ENCODE measurements around the gene THOC1. TPM values are rescaled to one million over a fixed set of nuclear protein-coding genes. Genes with fewer than 3 reads are reported as not detected.

Gene THOC1
- polyA plus RNA-seq, 1 experiment = 35.1 TPM

DNA sequence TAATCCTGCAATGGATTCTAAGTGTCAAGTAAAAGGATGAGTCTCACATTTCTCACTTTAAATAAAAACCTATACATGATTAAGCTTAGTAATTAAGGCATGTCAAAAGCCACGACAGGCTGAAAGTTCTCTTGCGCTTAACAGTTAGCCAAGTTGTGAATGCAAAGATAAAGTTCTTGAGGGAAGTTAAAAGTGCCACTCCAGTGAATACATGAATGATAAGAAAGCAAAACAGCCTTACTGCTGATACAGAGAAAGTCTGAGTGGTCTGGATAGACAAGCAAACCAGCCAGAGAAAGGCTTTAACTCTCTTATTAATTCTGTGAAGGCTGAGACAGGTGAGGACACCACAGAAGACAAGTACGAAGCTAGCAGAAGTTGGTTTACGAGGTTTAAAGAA lies 12.7 kb downstream of the THOC1 start:
- H3K27me3 ChIP-seq (ENCODE audit: control insufficient read depth, insufficient read depth, low read length) = no peaks in the 10 kb centered on the region
- no peak overlapping the region for H3K4me3 ChIP-seq (ENCODE audit: low read depth, low read length)
- H3K9me3 ChIP-seq (ENCODE audit: control insufficient read depth, insufficient read depth, low read length) = no peaks in the 10 kb centered on the region
- TF ChIP-seq, protein P1, sequence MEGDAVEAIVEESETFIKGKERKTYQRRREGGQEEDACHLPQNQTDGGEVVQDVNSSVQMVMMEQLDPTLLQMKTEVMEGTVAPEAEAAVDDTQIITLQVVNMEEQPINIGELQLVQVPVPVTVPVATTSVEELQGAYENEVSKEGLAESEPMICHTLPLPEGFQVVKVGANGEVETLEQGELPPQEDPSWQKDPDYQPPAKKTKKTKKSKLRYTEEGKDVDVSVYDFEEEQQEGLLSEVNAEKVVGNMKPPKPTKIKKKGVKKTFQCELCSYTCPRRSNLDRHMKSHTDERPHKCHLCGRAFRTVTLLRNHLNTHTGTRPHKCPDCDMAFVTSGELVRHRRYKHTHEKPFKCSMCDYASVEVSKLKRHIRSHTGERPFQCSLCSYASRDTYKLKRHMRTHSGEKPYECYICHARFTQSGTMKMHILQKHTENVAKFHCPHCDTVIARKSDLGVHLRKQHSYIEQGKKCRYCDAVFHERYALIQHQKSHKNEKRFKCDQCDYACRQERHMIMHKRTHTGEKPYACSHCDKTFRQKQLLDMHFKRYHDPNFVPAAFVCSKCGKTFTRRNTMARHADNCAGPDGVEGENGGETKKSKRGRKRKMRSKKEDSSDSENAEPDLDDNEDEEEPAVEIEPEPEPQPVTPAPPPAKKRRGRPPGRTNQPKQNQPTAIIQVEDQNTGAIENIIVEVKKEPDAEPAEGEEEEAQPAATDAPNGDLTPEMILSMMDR (IDR thresholded peaks at IDR 0.05; ENCODE audit: low read depth, low read length) = no peak
- ChIA-PET POLR2A (no interaction called here), CTCF (interaction anchor here (0.6 kb wide), 1 partner anchor 64 kb away, joined by 3 read pairs; no protein-coding TSS in a partner anchor)
- no peak for DNase-seq (ENCODE audit: low read depth, low spot score)
- H3K27ac ChIP-seq (ENCODE audit: low read depth, low read length) = no peak overlapping the region

DNA sequence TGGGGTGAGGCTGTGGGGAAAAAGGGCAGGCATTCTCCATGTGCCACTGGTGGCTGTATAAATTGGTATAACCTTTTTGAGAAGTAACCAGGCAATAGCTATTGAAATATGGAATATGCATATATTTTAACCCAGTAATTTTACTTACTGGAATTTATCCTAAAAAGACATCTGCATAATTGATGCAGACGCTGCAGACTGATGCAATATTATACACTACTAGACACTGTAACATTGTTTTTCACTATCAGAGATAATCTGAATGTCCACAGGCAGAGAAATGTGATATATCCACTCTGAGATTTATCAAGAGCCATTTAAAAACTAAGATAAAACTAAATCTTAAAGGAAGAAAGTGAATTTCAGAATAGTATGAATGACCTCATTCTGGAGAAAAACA lies 14.7 kb downstream of the THOC1 start:
- no peak for DNase-seq (ENCODE audit: low read depth, low spot score)
- CTCF ChIA-PET = no interaction called here
- TF ChIP-seq, protein P1 (IDR thresholded peaks at IDR 0.05; ENCODE audit: low read depth, low read length) = no peak
- no peaks in the 10 kb centered on the region for H3K27me3 ChIP-seq (ENCODE audit: control insufficient read depth, insufficient read depth, low read length)
- no peak overlapping the region for H3K27ac ChIP-seq (ENCODE audit: low read depth, low read length)
- H3K4me3 ChIP-seq (ENCODE audit: low read depth, low read length) = no peak overlapping the region
- no peaks in the 10 kb centered on the region for H3K9me3 ChIP-seq (ENCODE audit: control insufficient read depth, insufficient read depth, low read length)
- POLR2A ChIA-PET = interaction anchor here (0.7 kb wide), 1 partner anchor 10 kb away, joined by 5 read pairs; no protein-coding TSS in a partner anchor

DNA sequence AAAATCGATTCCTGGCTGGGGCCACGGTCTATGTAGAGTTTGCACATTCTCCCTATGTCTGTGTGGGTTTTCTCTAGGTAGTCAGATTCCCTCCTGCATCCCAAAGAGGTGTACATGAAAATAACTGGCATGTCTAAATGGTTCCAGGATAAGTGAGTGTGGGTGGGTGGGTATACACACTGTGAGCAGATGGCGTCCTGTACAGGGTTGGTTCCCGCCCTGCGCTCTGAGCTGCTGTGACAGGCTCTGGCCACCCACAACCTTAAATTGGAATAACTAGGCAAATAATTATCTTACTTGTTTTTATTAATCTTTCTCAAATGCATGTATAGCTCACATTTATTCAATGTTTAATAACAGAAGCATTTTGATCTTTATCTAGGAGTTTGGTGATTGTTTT lies 16.3 kb downstream of the THOC1 start:
- ChIA-PET CTCF (no interaction called here), POLR2A (no interaction called here)
- Histone ChIP-seq H3K4me3 (ENCODE audit: low read depth, low read length) (no peak overlapping the region), H3K27me3 (ENCODE audit: control insufficient read depth, insufficient read depth, low read length) (no peaks in the 10 kb centered on the region), H3K27ac (ENCODE audit: low read depth, low read length) (no peak overlapping the region), H3K9me3 (ENCODE audit: control insufficient read depth, insufficient read depth, low read length) (no peaks in the 10 kb centered on the region)
- TF ChIP-seq, protein P1 (IDR thresholded peaks at IDR 0.05; ENCODE audit: low read depth, low read length) = no peak
- DNase-seq (ENCODE audit: low read depth, low spot score) = no peak

DNA sequence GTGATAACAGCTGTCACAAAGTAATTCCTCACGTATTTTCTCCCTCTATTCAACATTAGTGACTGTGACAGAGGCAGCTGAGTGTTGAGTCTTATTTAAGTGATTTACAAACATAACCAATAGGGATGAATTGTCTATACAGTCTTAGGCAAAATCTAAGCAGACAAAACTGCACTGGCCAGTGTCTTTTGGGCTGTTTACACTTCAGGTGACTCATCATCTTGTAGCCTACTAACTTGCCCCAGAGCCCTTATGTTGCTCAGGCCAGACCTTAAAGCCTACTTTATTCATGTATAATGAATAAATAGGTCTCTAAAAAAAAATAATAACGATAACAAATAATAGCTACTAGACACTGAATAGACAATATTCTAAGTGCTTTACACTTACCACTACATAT lies 17.2 kb downstream of the THOC1 start:
- CTCF ChIA-PET = interaction anchor here (1.4 kb wide), 1 partner anchor 589 kb away, joined by 3 read pairs; no protein-coding TSS in a partner anchor
- Histone ChIP-seq H3K27ac (ENCODE audit: low read depth, low read length) (no peak overlapping the region), H3K27me3 (ENCODE audit: control insufficient read depth, insufficient read depth, low read length) (no peaks in the 10 kb centered on the region), H3K4me3 (ENCODE audit: low read depth, low read length) (no peak overlapping the region), H3K9me3 (ENCODE audit: control insufficient read depth, insufficient read depth, low read length) (no peaks in the 10 kb centered on the region)
- POLR2A ChIA-PET = interaction anchor here (1.1 kb wide), 1 partner anchor 18 kb away, joined by 3 read pairs; the partner anchor contains the start of gene THOC1
- TF ChIP-seq, protein P1 (IDR thresholded peaks at IDR 0.05; ENCODE audit: low read depth, low read length) = no peak
- DNase-seq (ENCODE audit: low read depth, low spot score) = peak; percentile 23

DNA sequence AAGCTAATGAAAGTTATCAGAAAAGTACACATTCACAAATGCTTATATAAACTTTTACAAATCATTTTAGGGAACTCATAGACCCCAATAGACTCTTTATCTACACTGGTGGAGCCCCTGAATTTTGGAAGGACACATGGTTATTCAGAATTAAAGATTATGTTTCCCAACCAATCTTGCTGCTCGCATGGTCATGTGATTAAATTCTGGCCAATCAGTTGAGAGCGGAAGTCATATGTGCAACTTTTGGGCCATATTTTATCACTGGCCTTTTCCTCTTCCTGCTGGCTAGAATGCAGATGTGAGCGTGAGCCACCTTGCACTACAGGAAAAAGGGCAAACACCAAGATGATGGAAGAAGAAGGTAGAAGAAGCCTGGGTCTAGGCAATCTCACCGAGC lies 19.8 kb downstream of the THOC1 start:
- Histone ChIP-seq H3K27me3 (ENCODE audit: control insufficient read depth, insufficient read depth, low read length) (no peaks in the 10 kb centered on the region), H3K9me3 (ENCODE audit: control insufficient read depth, insufficient read depth, low read length) (no peaks in the 10 kb centered on the region), H3K27ac (ENCODE audit: low read depth, low read length) (peak overlapping the region; percentile 12), H3K4me3 (ENCODE audit: low read depth, low read length) (no peak overlapping the region)
- ChIA-PET POLR2A (no interaction called here), CTCF (no interaction called here)
- TF ChIP-seq, protein P1 (IDR thresholded peaks at IDR 0.05; ENCODE audit: low read depth, low read length) = no peak
- no peak for DNase-seq (ENCODE audit: low read depth, low spot score)

All from AG04450 (cell line).